Mesenchymal stem cell (in vitro differentiated cells and primary cell): Measurements from ENCODE around the gene EPC2.

Experiments used
- DNase-seq: peaks from one replicate; pipeline ENCODE4 v3.0.0-alpha.2; 2013
- H2AFZ ChIP-seq: one replicate; pipeline ENCODE4 v1.6.1; 2013; ENCODE audit warnings: low read depth, mild to moderate bottlenecking, control low read depth, inconsistent platforms, low read length, moderate library complexity
- H2AK5ac ChIP-seq: 2 replicates; pipeline ENCODE4 v1.6.1; 2013; ENCODE audit warnings: low read length, moderate library complexity, mild to moderate bottlenecking, inconsistent platforms; ENCODE audit not compliant: severe bottlenecking
- H2BK120ac ChIP-seq: one replicate; pipeline ENCODE4 v1.6.1; 2013; ENCODE audit warnings: low read depth, mild to moderate bottlenecking, inconsistent platforms, low read length, moderate library complexity
- H2BK12ac ChIP-seq, 2 experiments: one replicate each; pipeline ENCODE4 v1.6.1; 2013; ENCODE audit warnings: inconsistent platforms in 2 of 2, low read length in 2 of 2, mild to moderate bottlenecking in 2 of 2, moderate library complexity in 2 of 2, control low read depth in 1 of 2
- H2BK15ac ChIP-seq: one replicate; pipeline ENCODE4 v1.6.1; 2013; ENCODE audit warnings: mild to moderate bottlenecking, low read depth, inconsistent platforms; ENCODE audit not compliant: poor library complexity, severe bottlenecking
- H2BK5ac ChIP-seq: 2 replicates; pipeline ENCODE4 v1.6.1; 2013; ENCODE audit warnings: low read depth, mild to moderate bottlenecking, low read length, control low read depth, inconsistent platforms; ENCODE audit not compliant: poor library complexity, severe bottlenecking
- H3K14ac ChIP-seq, 2 experiments: one replicate each; pipeline ENCODE4 v1.6.1; 2013; ENCODE audit warnings: inconsistent platforms in 2 of 2, low read length in 2 of 2, control low read depth in 1 of 2, mild to moderate bottlenecking in 1 of 2, moderate library complexity in 1 of 2
- H3K18ac ChIP-seq, 2 experiments: one replicate each; pipeline ENCODE4 v1.6.1; 2013; ENCODE audit warnings: inconsistent platforms in 2 of 2, low read length in 2 of 2, control low read depth in 1 of 2, low read depth in 1 of 2, mild to moderate bottlenecking in 1 of 2
- H3K23ac ChIP-seq, 2 experiments: one replicate each; pipeline ENCODE4 v1.6.1; 2013; ENCODE audit warnings: inconsistent platforms in 2 of 2, low read length in 2 of 2, mild to moderate bottlenecking in 2 of 2, moderate library complexity in 2 of 2, control low read depth in 1 of 2
- H3K27ac ChIP-seq: 2 replicates; pipeline ENCODE4 v1.5.1; 2013; ENCODE audit warnings: mild to moderate bottlenecking, moderate library complexity, low read length, control low read depth, inconsistent platforms; ENCODE audit not compliant: poor library complexity, severe bottlenecking
- H3K27me3 ChIP-seq, 2 experiments: 2 replicates each; pipeline versions ENCODE4 v1.6.1 to v1.7.0; 2013; ENCODE audit warnings: low read length in 2 of 2, mild to moderate bottlenecking in 2 of 2, moderate library complexity in 2 of 2, control low read depth in 1 of 2, inconsistent platforms in 1 of 2; ENCODE audit not compliant: control insufficient read depth in 1 of 2, insufficient read depth in 1 of 2
- H3K36me3 ChIP-seq, 2 experiments: 2 replicates each; pipeline versions ENCODE4 v1.6.1 to v1.7.0; 2013; ENCODE audit warnings: low read length in 2 of 2, control low read depth in 1 of 2, inconsistent platforms in 1 of 2, low read depth in 1 of 2, mild to moderate bottlenecking in 1 of 2; ENCODE audit not compliant: insufficient read depth in 2 of 2, control insufficient read depth in 1 of 2
- H3K4ac ChIP-seq, 2 experiments: one replicate each; pipeline ENCODE4 v1.6.1; 2013; ENCODE audit warnings: inconsistent platforms in 2 of 2, low read length in 2 of 2, mild to moderate bottlenecking in 2 of 2, moderate library complexity in 2 of 2, control low read depth in 1 of 2, low read depth in 1 of 2
- H3K4me1 ChIP-seq: 2 replicates; pipeline ENCODE4 v1.6.1; 2013; ENCODE audit warnings: low read depth, low read length, control low read depth; ENCODE audit not compliant: control insufficient read depth, insufficient read depth
- H3K4me2 ChIP-seq: 2 replicates; pipeline ENCODE4 v1.6.1; 2013; ENCODE audit warnings: low read length, mild to moderate bottlenecking, inconsistent platforms; ENCODE audit not compliant: poor library complexity, severe bottlenecking
- H3K4me3 ChIP-seq, 2 experiments: 2 replicates each; pipeline versions ENCODE4 v1.5.1 to v1.7.0; 2013; ENCODE audit warnings: low read length in 2 of 2, mild to moderate bottlenecking in 2 of 2, control low read depth in 1 of 2, low read depth in 1 of 2; ENCODE audit not compliant: insufficient read depth in 1 of 2
- H3K79me1 ChIP-seq: replicated peaks from 2 replicates; pipeline ENCODE4 v1.6.1; 2013; ENCODE audit warnings: mild to moderate bottlenecking, control low read depth, low read length, inconsistent platforms; ENCODE audit not compliant: poor library complexity, severe bottlenecking
- H3K9ac ChIP-seq: 2 replicates; pipeline ENCODE4 v1.7.0; 2013; ENCODE audit warnings: mild to moderate bottlenecking, low read length, moderate library complexity
- H3K9me3 ChIP-seq: 2 replicates; pipeline ENCODE4 v1.7.0; 2013; ENCODE audit warnings: mild to moderate bottlenecking, low read length; ENCODE audit not compliant: control insufficient read depth
- H4K8ac ChIP-seq: one replicate; pipeline ENCODE4 v1.6.1; 2013; ENCODE audit warnings: inconsistent platforms, mild to moderate bottlenecking, low read length, moderate library complexity
- H4K91ac ChIP-seq: one replicate; pipeline ENCODE4 v1.6.1; 2013; ENCODE audit warnings: mild to moderate bottlenecking, low read length, inconsistent platforms
- WGBS: methylation state at CpG from one replicate; pipeline ENCODE4 v1.1.7; 2013; ENCODE audit warnings: mixed read lengths; 5-methylcytosine and 5-hydroxymethylcytosine counted together

EPC2 gene

DNA sequence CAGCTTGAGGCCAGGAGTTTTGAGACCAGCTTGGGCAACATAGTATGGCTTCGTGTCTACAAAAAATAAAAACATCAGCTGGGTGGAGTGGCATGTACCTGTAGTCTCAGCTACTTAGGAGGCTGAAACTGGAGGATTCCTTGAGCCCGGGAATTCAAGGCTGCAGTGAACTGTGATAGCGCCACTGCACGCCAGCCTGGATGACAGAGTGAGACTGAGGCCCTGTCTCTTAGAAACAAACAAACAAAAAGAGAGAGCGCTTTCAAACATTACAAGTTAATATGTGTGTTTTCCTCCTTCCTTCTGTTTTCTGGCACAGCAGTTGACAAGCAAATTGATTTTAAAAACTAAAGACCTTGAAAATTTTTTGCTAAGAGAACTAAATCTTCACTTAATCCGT lies 9.9 kb downstream of the EPC2 start:
- Histone ChIP-seq H3K9me3 (no peaks in the 10 kb centered on the region), H3K4me3 (no peak overlapping the region), H2BK120ac (no peak overlapping the region), H4K8ac (no peak overlapping the region), H3K36me3 (no peaks in the 10 kb centered on the region), H3K18ac (no peak overlapping the region), H2BK12ac (no peak overlapping the region), H3K9ac (no peak overlapping the region), H2AK5ac (no peak overlapping the region), H2AFZ (no peak overlapping the region), H3K79me1 (peaks cover 3% of the 10 kb centered on the region), H3K4me2 (no peak overlapping the region), H3K23ac (no peak overlapping the region), H3K4ac (no peak overlapping the region), H3K14ac (no peak overlapping the region), H3K4me1 (no peaks in the 10 kb centered on the region), H3K27ac (no peak overlapping the region), H2BK15ac (no peak overlapping the region), H2BK5ac (no peak overlapping the region), H3K27me3 (no peaks in the 10 kb centered on the region), H4K91ac (no peak overlapping the region)
- no peak for DNase-seq
- 91% methylated on average over 5 of the region's 6 CpGs for WGBS

DNA sequence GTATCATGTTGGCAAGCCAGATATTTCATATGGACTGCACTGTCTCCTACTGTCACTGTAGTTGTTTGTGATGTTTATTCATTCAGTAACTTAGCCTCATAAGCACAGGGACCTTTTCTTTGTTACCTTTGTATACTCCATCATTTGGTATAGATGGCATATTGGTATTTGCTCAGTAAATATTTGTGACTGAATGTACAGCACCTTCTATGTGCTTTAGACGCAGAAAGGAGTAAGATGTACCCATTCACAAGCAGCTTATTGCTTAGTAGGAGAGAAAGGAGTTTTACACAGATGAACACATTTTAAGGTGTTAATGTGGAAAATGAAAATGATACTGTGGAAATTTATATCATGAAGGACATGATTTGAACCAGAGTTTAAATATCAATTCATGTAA lies 12.0 kb downstream of the EPC2 start:
- H3K36me3 ChIP-seq, result no peaks in the 10 kb centered on the region
- H4K8ac ChIP-seq, result no peak overlapping the region
- peaks cover 3% of the 10 kb centered on the region for H3K79me1 ChIP-seq
- H3K27me3 ChIP-seq, result no peaks in the 10 kb centered on the region
- no peaks in the 10 kb centered on the region for H3K4me1 ChIP-seq
- H3K4me2 ChIP-seq, result no peak overlapping the region
- H3K4me3 ChIP-seq, result no peak overlapping the region
- H2BK5ac ChIP-seq, result no peak overlapping the region
- no peak overlapping the region for H3K18ac ChIP-seq
- 94% methylated on average over 1 of the region's 1 CpG for WGBS
- H2BK15ac ChIP-seq, result no peak overlapping the region
- no peaks in the 10 kb centered on the region for H3K9me3 ChIP-seq
- H3K4ac ChIP-seq, result no peak overlapping the region
- no peak overlapping the region for H3K9ac ChIP-seq
- no peak overlapping the region for H2AFZ ChIP-seq
- no peak overlapping the region for H2AK5ac ChIP-seq
- H4K91ac ChIP-seq, result no peak overlapping the region
- H2BK120ac ChIP-seq, result no peak overlapping the region
- no peak overlapping the region for H3K14ac ChIP-seq
- no peak for DNase-seq
- H3K27ac ChIP-seq, result no peak overlapping the region
- no peak overlapping the region for H3K23ac ChIP-seq
- no peak overlapping the region for H2BK12ac ChIP-seq

DNA sequence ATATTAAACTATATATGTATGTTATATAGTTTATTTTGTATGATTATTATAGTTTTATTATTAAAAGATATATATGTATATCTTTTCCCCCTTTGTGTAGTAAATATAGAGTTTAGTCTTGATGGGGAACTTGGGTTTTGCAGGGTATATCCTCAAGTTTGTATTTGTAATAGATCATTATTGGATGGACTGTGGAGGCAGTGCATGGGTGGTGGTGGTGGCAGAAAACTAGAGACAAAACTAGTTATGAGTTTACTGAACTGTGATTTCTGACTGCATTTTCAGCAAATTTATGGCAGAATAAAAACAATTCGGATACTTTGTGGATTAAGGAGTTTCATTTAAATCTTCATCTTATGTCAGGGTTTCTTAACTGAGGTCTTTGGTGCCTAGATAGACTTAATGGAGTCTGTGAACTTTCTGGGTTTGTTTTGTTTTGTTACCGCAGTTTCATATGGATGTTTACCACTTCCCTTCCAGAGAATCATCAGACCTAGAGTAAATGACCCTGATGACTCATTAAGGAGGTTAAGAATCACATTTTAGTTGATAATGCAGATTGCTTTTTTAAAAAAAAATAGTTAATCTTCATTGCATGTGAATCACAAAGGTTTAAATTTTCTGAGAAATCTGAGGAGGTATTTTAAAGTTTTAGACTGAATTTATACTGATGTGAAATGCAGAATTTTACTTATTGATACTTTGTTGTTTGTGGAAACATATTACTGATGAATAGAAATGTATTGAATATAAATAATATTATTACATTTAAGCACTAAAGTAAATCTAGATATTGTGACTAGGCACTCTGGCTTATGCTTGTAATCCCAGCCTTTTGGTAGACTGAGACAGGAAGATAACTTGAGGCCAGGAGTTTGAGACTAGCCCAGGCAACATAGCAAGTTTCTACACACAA lies 14.5 kb downstream of the EPC2 start:
- Histone ChIP-seq H3K4me3 (no peak overlapping the region), H3K27ac (no peak overlapping the region), H3K4me2 (no peak overlapping the region), H3K18ac (no peak overlapping the region), H3K79me1 (peaks cover 6% of the 10 kb centered on the region), H4K91ac (no peak overlapping the region), H2AK5ac (no peak overlapping the region), H2AFZ (no peak overlapping the region), H3K27me3 (no peaks in the 10 kb centered on the region), H2BK120ac (no peak overlapping the region), H2BK15ac (no peak overlapping the region), H3K14ac (no peak overlapping the region), H4K8ac (no peak overlapping the region), H3K23ac (no peak overlapping the region), H2BK12ac (no peak overlapping the region), H3K36me3 (no peaks in the 10 kb centered on the region), H2BK5ac (no peak overlapping the region), H3K4me1 (no peaks in the 10 kb centered on the region), H3K9ac (peak overlapping the region; percentile 40), H3K9me3 (no peaks in the 10 kb centered on the region), H3K4ac (no peak overlapping the region)
- peak; percentile 87 for DNase-seq
- 17% methylated on average over 1 of the region's 2 CpGs for WGBS

DNA sequence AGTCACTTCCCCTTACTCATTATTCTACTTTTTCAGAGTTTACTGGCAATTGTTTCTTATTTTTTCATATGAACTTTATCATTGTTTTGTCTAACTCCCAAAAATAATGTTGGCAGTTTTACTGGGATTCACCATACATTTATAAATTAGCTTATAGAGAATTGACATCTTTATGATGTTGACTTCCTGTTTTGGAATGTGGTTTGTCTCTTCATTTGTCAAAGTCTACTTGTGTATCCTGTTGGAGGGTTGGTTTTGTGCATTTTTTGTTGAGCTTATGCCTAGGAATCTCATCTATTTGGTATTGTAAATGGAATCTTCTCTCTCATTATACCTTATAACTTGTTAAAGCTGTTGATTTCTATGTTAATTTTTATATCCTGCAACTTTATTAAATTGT lies 16.4 kb downstream of the EPC2 start:
- Histone ChIP-seq H3K4me1 (no peaks in the 10 kb centered on the region), H2BK15ac (no peak overlapping the region), H3K14ac (no peak overlapping the region), H3K36me3 (no peaks in the 10 kb centered on the region), H2BK5ac (peak overlapping the region; percentile 66), H3K27me3 (no peaks in the 10 kb centered on the region), H4K8ac (no peak overlapping the region), H3K4ac (no peak overlapping the region), H2AFZ (no peak overlapping the region), H2AK5ac (no peak overlapping the region), H2BK120ac (no peak overlapping the region), H3K4me3 (no peak overlapping the region), H3K9ac (no peak overlapping the region), H3K9me3 (no peaks in the 10 kb centered on the region), H3K79me1 (peaks cover 5% of the 10 kb centered on the region), H3K27ac (no peak overlapping the region), H3K23ac (no peak overlapping the region), H4K91ac (no peak overlapping the region), H3K18ac (no peak overlapping the region), H3K4me2 (no peak overlapping the region), H2BK12ac (no peak overlapping the region)
- peak; percentile 49 for DNase-seq
